ENCODE measurements around the gene FUT7. TPM values are rescaled to one million over a fixed set of nuclear protein-coding genes. Genes with fewer than 3 reads are reported as not detected.

Gene FUT7
- total and polyA plus RNA-seq, 2 of the 13 experiments (the other 11 are each of a cell fraction or from before 2014, with no cell fraction given) = 0.05 TPM; not detected in 1

GRCh38 chr9:136994888-136995230 lies 37.0 kb downstream of the FUT7 start:
- FAIRE-seq (no peak), DNase-seq (ENCODE audit: low spot score) (no peak), ATAC-seq (no peak)
- Histone ChIP-seq H3K9me3 (ENCODE audit: low read length) (no peaks in the 10 kb centered on the region), H3K79me2 (ENCODE audit: insufficient read depth, low read length) (peaks cover 5% of the 10 kb centered on the region), H4K20me1 (ENCODE audit: insufficient read depth, low read length) (no peaks in the 10 kb centered on the region), H3K4me3 (replicated peaks in 1 of 3; ENCODE audit: insufficient read depth in 1 of 3, low read depth in 2 of 3, low read length in 3 of 3) (no peak overlapping the region), H2AFZ (ENCODE audit: low read length) (no peak overlapping the region), H3K27ac (ENCODE audit: extremely low read length, insufficient read depth, low read length) (no peak overlapping the region), H3K9ac (ENCODE audit: insufficient read depth, low read depth, low read length) (no peak overlapping the region), H3K4me2 (ENCODE audit: low read depth, low read length) (no peak overlapping the region), H3K27me3 (ENCODE audit: control insufficient read depth in 1 of 2, insufficient read depth in 2 of 2, low read length in 2 of 2) (no peaks in the 10 kb centered on the region), H3K36me3 (replicated peaks in 1 of 2; ENCODE audit: control insufficient read depth in 1 of 2, insufficient read depth in 2 of 2, low read length in 2 of 2) (no peaks in the 10 kb centered on the region), H3K4me1 (ENCODE audit: insufficient read depth, low read length) (peaks cover 67% of the 10 kb centered on the region)
- CTCF ChIA-PET (ENCODE audit: low intra/inter-chr PET ratio, low total read pairs) = no interaction called here
- no TSS peak for BruUV-seq (replicated peaks)
- POLR2A ChIA-PET = no interaction called here
- intact Hi-C loops (cut with micrococcal nuclease; ENCODE audit: unreplicated experiment) = no loop called here
- in situ Hi-C loops (cut with HindIII; ENCODE audit: extremely low pct_ligation_motif_present, low pct_unique_long_range_greater_than_20kb) = no loop called here
- TF ChIP-seq ZNF761 (CRISPR knock-in tag; conservative IDR thresholded peaks at IDR 0.05) = no peak
- 97% methylated on average over 30 of the region's 40 CpGs for WGBS (ENCODE audit: low lambda C conversion rate)

- no peak for FAIRE-seq
- no peak for DNase-seq (ENCODE audit: low spot score)
- intact Hi-C loops (cut with micrococcal nuclease; ENCODE audit: unreplicated experiment) = no loop called here
- Histone ChIP-seq H3K79me2 (ENCODE audit: insufficient read depth, low read length) (peaks cover 5% of the 10 kb centered on the region), H3K4me3 (replicated peaks in 1 of 3; ENCODE audit: insufficient read depth in 1 of 3, low read depth in 2 of 3, low read length in 3 of 3) (no peak overlapping the region), H2AFZ (ENCODE audit: low read length) (no peak overlapping the region), H3K27ac (ENCODE audit: extremely low read length, insufficient read depth, low read length) (no peak overlapping the region), H3K9me3 (ENCODE audit: low read length) (no peaks in the 10 kb centered on the region), H3K4me2 (ENCODE audit: low read depth, low read length) (no peak overlapping the region), H4K20me1 (ENCODE audit: insufficient read depth, low read length) (no peaks in the 10 kb centered on the region), H3K9ac (ENCODE audit: insufficient read depth, low read depth, low read length) (no peak overlapping the region), H3K4me1 (ENCODE audit: insufficient read depth, low read length) (peaks cover 70% of the 10 kb centered on the region), H3K36me3 (replicated peaks in 1 of 2; ENCODE audit: control insufficient read depth in 1 of 2, insufficient read depth in 2 of 2, low read length in 2 of 2) (no peaks in the 10 kb centered on the region), H3K27me3 (ENCODE audit: control insufficient read depth in 1 of 2, insufficient read depth in 2 of 2, low read length in 2 of 2) (no peaks in the 10 kb centered on the region)
- in situ Hi-C loops (cut with HindIII; ENCODE audit: extremely low pct_ligation_motif_present, low pct_unique_long_range_greater_than_20kb) = no loop called here
- ChIA-PET POLR2A (interaction anchor here (2.7 kb wide), 1 partner anchor 7 kb away, joined by 22 read pairs; no protein-coding TSS in a partner anchor), CTCF (ENCODE audit: low intra/inter-chr PET ratio, low total read pairs) (no interaction called here)
- no TSS peak for BruUV-seq (replicated peaks)
- WGBS (ENCODE audit: low lambda C conversion rate) = 97% methylated on average over 41 of the region's 54 CpGs
- no peak for ATAC-seq
- TF ChIP-seq NR2F1 (CRISPR knock-in tag; IDR thresholded peaks at IDR 0.05) (no peak), MAFF (IDR thresholded peaks at IDR 0.05; ENCODE audit: low read depth, low read length) (no peak), ZNF784 (CRISPR knock-in tag; IDR thresholded peaks at IDR 0.05; ENCODE audit: borderline replicate concordance) (no peak), HOXA3 (CRISPR knock-in tag; IDR thresholded peaks at IDR 0.05) (peak; percentile 61), SP4 (CRISPR knock-in tag; IDR thresholded peaks at IDR 0.05) (no peak), NFIB (CRISPR knock-in tag; IDR thresholded peaks at IDR 0.05; ENCODE audit: borderline replicate concordance) (no peak), ZNF674 (CRISPR knock-in tag; IDR thresholded peaks at IDR 0.05; ENCODE audit: low read depth) (no peak), ZNF326 (CRISPR knock-in tag; IDR thresholded peaks at IDR 0.05; ENCODE audit: borderline replicate concordance) (no peak), RBFOX2 (IDR thresholded peaks at IDR 0.05; ENCODE audit: low read depth, low read length) (0 out of 2 replicates have a peak, but pooled peaks have one; percentile 7), ELK4 (CRISPR knock-in tag; IDR thresholded peaks at IDR 0.05; ENCODE audit: borderline replicate concordance) (no peak), KLF6 (CRISPR knock-in tag; IDR thresholded peaks at IDR 0.05) (no peak), ZBTB33 (CRISPR knock-in tag; IDR thresholded peaks at IDR 0.05) (0 out of 2 replicates have a peak, but pooled peaks have one; percentile 30), PAF1 (CRISPR knock-in tag; IDR thresholded peaks at IDR 0.05) (no peak)
Measured at GRCh38 chr9:136994180-136994887, 37.6 kb downstream of the FUT7 start.
